Liver (tissue), 9 donors: ENCODE results near the gene TJP1. TPM values are rescaled to one million over a fixed set of nuclear protein-coding genes. Genes with fewer than 3 reads are reported as not detected.

ENCODE experiments used
- DNase-seq: peaks from one replicate; pipeline ENCODE4 v3.0.0-alpha.2; 2017; ENCODE audit warnings: low spot score
- H3K27ac ChIP-seq, 2 donors: one replicate each; pipeline ENCODE4 v1.7.0; 2013; ENCODE audit warnings: inconsistent platforms in 2 of 2, low read length in 2 of 2, control low read depth in 1 of 2, low read depth in 1 of 2, mild to moderate bottlenecking in 1 of 2
- H3K27me3 ChIP-seq, 4 donors: one replicate each; pipeline versions ENCODE4 v1.6.1 to v1.7.0; 2013; ENCODE audit warnings: low read length in 3 of 4, inconsistent platforms in 1 of 4, mild to moderate bottlenecking in 1 of 4, moderate library complexity in 1 of 4; ENCODE audit not compliant: control insufficient read depth in 4 of 4, insufficient read depth in 4 of 4
- H3K36me3 ChIP-seq, 4 donors: one replicate each; pipeline versions ENCODE4 v1.6.1 to v1.7.0; 2013; ENCODE audit warnings: low read length in 3 of 4, mild to moderate bottlenecking in 3 of 4, low read depth in 1 of 4, moderate library complexity in 1 of 4; ENCODE audit not compliant: control insufficient read depth in 4 of 4, insufficient read depth in 3 of 4
- H3K4me1 ChIP-seq, 4 donors: one replicate each; pipeline versions ENCODE4 v1.6.1 to v1.7.0; 2013; ENCODE audit warnings: low read length in 3 of 4, mild to moderate bottlenecking in 3 of 4, moderate library complexity in 1 of 4; ENCODE audit not compliant: control insufficient read depth in 4 of 4, insufficient read depth in 4 of 4
- H3K4me3 ChIP-seq, 3 donors: one replicate each; pipeline versions ENCODE4 v1.6.1 to v1.7.0; 2013; ENCODE audit warnings: low read length in 3 of 3, control low read depth in 1 of 3, low read depth in 1 of 3, mild to moderate bottlenecking in 1 of 3
- H3K9ac ChIP-seq, 2 donors: one replicate each; pipeline ENCODE4 v1.7.0; 2013; ENCODE audit warnings: low read length in 2 of 2, mild to moderate bottlenecking in 2 of 2, moderate library complexity in 2 of 2, control low read depth in 1 of 2, low read depth in 1 of 2
- H3K9me3 ChIP-seq, 4 donors: one replicate each; pipeline versions ENCODE4 v1.6.1 to v1.7.0; 2013; ENCODE audit warnings: low read length in 3 of 4; ENCODE audit not compliant: control insufficient read depth in 4 of 4
- ATF3 ChIP-seq: IDR thresholded peaks from 2 replicates; pipeline ENCODE4 v1.6.1; 2016; ENCODE audit warnings: antibody characterized with exemption
- CTCF ChIP-seq: fragments of 150-350 bp; IDR thresholded peaks from 2 replicates; pipeline ENCODE4 v1.5.1; 2017; ENCODE audit warnings: improper control_type of control experiment, low read depth, low read length; ENCODE audit not compliant: missing input control
- EGR1 ChIP-seq, 2 donors: IDR thresholded peaks; 2 replicates each; pipeline ENCODE4 v1.6.1; 2016 to 2018; ENCODE audit warnings: antibody characterized with exemption in 2 of 2, low read depth in 2 of 2
- FOXA1 ChIP-seq: IDR thresholded peaks from 2 replicates; pipeline ENCODE4 v1.6.1; 2016; ENCODE audit warnings: antibody characterized with exemption
- GABPA ChIP-seq, 2 donors: IDR thresholded peaks in 1 of 2; conservative IDR thresholded peaks in 1 of 2; 2 replicates each; pipeline ENCODE4 v1.6.1; 2016; ENCODE audit warnings: antibody characterized with exemption in 2 of 2, mild to moderate bottlenecking in 1 of 2, moderate library complexity in 1 of 2
- HNF4A ChIP-seq, 2 donors: conservative IDR thresholded peaks; 2 replicates each; pipeline ENCODE4 v1.6.1; 2016; ENCODE audit warnings: antibody characterized with exemption in 2 of 2, mild to moderate bottlenecking in 2 of 2
- HNF4G ChIP-seq: IDR thresholded peaks from 2 replicates; pipeline ENCODE4 v1.6.1; 2016; ENCODE audit warnings: antibody characterized with exemption
- JUND ChIP-seq, 2 donors: IDR thresholded peaks; 2 replicates each; pipeline ENCODE4 v1.6.1; 2016; ENCODE audit warnings: antibody characterized with exemption in 2 of 2
- MAX ChIP-seq: IDR thresholded peaks from 2 replicates; pipeline ENCODE4 v1.6.1; 2016; ENCODE audit warnings: antibody characterized with exemption
- NR2F2 ChIP-seq: IDR thresholded peaks from 2 replicates; pipeline ENCODE4 v1.6.1; 2016; ENCODE audit warnings: antibody characterized with exemption
- SP1 ChIP-seq: IDR thresholded peaks from 2 replicates; pipeline ENCODE4 v1.6.1; 2018; ENCODE audit warnings: antibody characterized with exemption, mild to moderate bottlenecking
- TAF1 ChIP-seq: conservative IDR thresholded peaks from 2 replicates; pipeline ENCODE4 v1.6.1; 2016; ENCODE audit warnings: antibody characterized with exemption, mild to moderate bottlenecking
- YY1 ChIP-seq: IDR thresholded peaks from 2 replicates; pipeline ENCODE4 v1.6.1; 2016; ENCODE audit warnings: antibody characterized with exemption, mild to moderate bottlenecking
- ZBTB33 ChIP-seq: IDR thresholded peaks from 2 replicates; pipeline ENCODE4 v1.6.1; 2016; ENCODE audit warnings: antibody characterized with exemption
- WGBS: extraction: QIAGEN DNeasy Blood & Tissue Kit; methylation state at CpG from one replicate; pipeline ENCODE4 v1.1.7; 2013; 5-methylcytosine and 5-hydroxymethylcytosine counted together
- polyA plus RNA-seq, 2 donors: library from polyadenylated mRNA; stranded (reverse) in 1 of 2; unstranded in 1 of 2; fragments of 200-250 nt in 1 of 2; fragments of >200 nt in 1 of 2; fragmentation: Nextera tagmentation in 1 of 2; extraction: Ambion mirVana in 1 of 2; gene quantifications; one replicate each; pipeline versions ENCODE4 v1.2.1 to v1.2.3, GENCODE V29; 2013 to 2015
- total RNA-seq, 2 donors: library from RNA; depleted of rRNA; stranded (reverse); fragments of >200 nt; gene quantifications; one replicate each; pipeline ENCODE4 v1.2.3, GENCODE V29; 2014
- donor health status: healthy.
- donor health status: healthy.
- donor health status: healthy.
- donor health status: healthy.
- donor health status: healthy.

The TJP1 gene
- total and polyA plus RNA-seq, 4 donors, result 12.6 to 40.4 (median 16.9) TPM

- 71% methylated on average over 1 of the region's 1 CpG for WGBS
- peaks cover 4 to 26% (median 18%) of the 10 kb centered on the region in 4 donors for H3K4me1 ChIP-seq
Measured at GRCh38 chr15:29802411-29802810, 19.9 kb downstream of the TJP1 start.

GRCh38 chr15:29800491-29801366, 21.5 kb downstream of the TJP1 start:
- Histone ChIP-seq H3K4me3 (no peak overlapping the region), H3K27me3 (no peaks in the 10 kb centered on the region), H3K36me3 (no peaks in the 10 kb centered on the region), H3K9me3 (no peaks in the 10 kb centered on the region), H3K9ac (no peak overlapping the region), H3K27ac (no peak overlapping the region), H3K4me1 (peaks cover 4 to 25% (median 16%) of the 10 kb centered on the region in 4 donors)
- no peak for DNase-seq
- WGBS, result 72% methylated on average over 7 of the region's 7 CpGs
- TF ChIP-seq FOXA1 (no peak), NR2F2 (no peak), JUND (IDR thresholded peaks at IDR 0.05) (no peak), TAF1 (no peak), HNF4G (no peak), ATF3 (no peak), YY1 (no peak), SP1 (no peak), ZBTB33 (no peak), EGR1 (IDR thresholded peaks at IDR 0.05; ENCODE audit: low read depth in 2 of 2) (no peak), CTCF (no peak)

More at GRCh38 chr15:29802411-29802810, 19.9 kb downstream of the TJP1 start:
- Histone ChIP-seq H3K36me3 (no peaks in the 10 kb centered on the region), H3K9ac (no peak overlapping the region), H3K27me3 (no peaks in the 10 kb centered on the region), H3K4me3 (no peak overlapping the region), H3K27ac (no peak overlapping the region), H3K9me3 (no peaks in the 10 kb centered on the region)
- DNase-seq, result no peak
- TF ChIP-seq SP1 (no peak), GABPA (IDR thresholded peaks at IDR 0.05 in 1 of 2, conservative IDR thresholded peaks at IDR 0.05 in 1 of 2) (no peak), ZBTB33 (no peak), ATF3 (no peak), CTCF (no peak), EGR1 (IDR thresholded peaks at IDR 0.05; ENCODE audit: low read depth in 2 of 2) (no peak), JUND (IDR thresholded peaks at IDR 0.05) (no peak), HNF4G (no peak), HNF4A (conservative IDR thresholded peaks at IDR 0.05) (no peak), YY1 (no peak), FOXA1 (no peak), MAX (no peak)
